ENCODE data around the gene FLT1.

- TF ChIP-seq SIN3A (IDR thresholded peaks at IDR 0.05; ENCODE audit: borderline replicate concordance, insufficient read depth, low read length), result no peak
- TF ChIP-seq POLR2AphosphoS5 (IDR thresholded peaks at IDR 0.05; ENCODE audit: low read depth, low read length), result no peak
- TF ChIP-seq REST (IDR thresholded peaks at IDR 0.05; ENCODE audit: insufficient read depth in 1 of 2, low read depth in 2 of 2, low read length in 2 of 2), result no peak
- no peak for TF ChIP-seq TAF1 (IDR thresholded peaks at IDR 0.05; ENCODE audit: borderline replicate concordance, insufficient read depth, low read length)
Measured at GRCh38 chr13:28258417-28258816, 236.5 kb downstream of the FLT1 start.
